ENCODE measurements around the gene GLS.
"Not testable (repeated sequence)": the region's sequence is repeated elsewhere in the genome, so short reads cannot be mapped to it uniquely, and the experiment has no call there.

GLS gene

DNA sequence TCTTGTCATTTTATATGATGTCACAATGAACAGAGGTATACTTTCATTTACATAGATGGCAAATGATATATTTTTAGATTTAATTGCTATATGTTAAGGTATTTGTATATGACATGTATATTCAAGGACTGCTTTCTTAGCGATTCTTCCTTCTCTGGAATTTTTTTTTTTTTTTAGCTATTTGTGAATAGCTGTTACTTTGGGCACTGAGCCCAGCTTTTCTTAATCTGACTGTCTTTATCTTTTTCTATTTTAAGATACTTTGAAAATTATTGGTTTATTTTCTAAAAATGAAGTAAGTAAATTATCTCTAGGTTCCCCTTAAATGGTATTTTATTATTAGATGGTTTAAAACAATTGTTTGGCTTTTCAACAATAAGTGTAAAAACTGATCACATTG, 4.0 kb upstream of the GLS start:
- Histone ChIP-seq H3K4me3 (ENCODE audit: low read depth in 1 of 2, low read length in 2 of 2) (no peak overlapping the region), H3K27me3 (ENCODE audit: low read depth, low read length) (no peaks in the 10 kb centered on the region), H3K9me3 (ENCODE audit: control insufficient read depth in 1 of 2, low read length in 2 of 2) (no peaks in the 10 kb centered on the region), H3K4me1 (ENCODE audit: control insufficient read depth in 1 of 2, insufficient read depth in 2 of 2, low read length in 2 of 2) (peaks cover 0 to 5% of the 10 kb centered on the region in 2 donors), H3K36me3 (ENCODE audit: control insufficient read depth in 1 of 2, insufficient read depth in 2 of 2, low read length in 2 of 2) (peaks cover 0 to 6% of the 10 kb centered on the region in 2 donors), H3K27ac (ENCODE audit: low read length) (no peak overlapping the region)

DNA sequence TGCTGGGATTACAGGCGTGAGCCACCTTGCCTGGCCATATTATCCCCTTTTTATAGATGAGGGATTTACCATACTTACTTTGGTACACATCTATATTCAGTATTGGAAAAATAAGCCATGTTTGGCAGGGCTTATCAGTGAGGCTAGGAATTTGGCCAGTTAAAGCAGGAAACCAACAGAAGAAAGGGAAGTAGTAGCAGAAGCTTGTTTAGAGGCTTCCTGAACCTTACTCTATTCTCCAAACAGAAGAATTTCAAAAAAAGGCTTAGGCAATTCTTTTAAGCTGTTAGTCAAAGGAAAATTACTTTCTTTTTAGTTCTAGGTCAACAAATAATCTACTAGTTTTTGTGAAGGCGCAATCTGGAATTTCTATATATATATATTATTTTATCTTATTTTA, 3.2 kb upstream of the GLS start:
- Histone ChIP-seq H3K9me3 (ENCODE audit: control insufficient read depth in 1 of 2, low read length in 2 of 2) (no peaks in the 10 kb centered on the region), H3K27me3 (ENCODE audit: low read depth, low read length) (no peaks in the 10 kb centered on the region), H3K36me3 (ENCODE audit: control insufficient read depth in 1 of 2, insufficient read depth in 2 of 2, low read length in 2 of 2) (peaks cover 0 to 14% of the 10 kb centered on the region in 2 donors), H3K27ac (ENCODE audit: low read length) (no peak overlapping the region), H3K4me3 (ENCODE audit: low read depth in 1 of 2, low read length in 2 of 2) (no peak overlapping the region), H3K4me1 (ENCODE audit: control insufficient read depth in 1 of 2, insufficient read depth in 2 of 2, low read length in 2 of 2) (peaks cover 0 to 5% of the 10 kb centered on the region in 2 donors)

DNA sequence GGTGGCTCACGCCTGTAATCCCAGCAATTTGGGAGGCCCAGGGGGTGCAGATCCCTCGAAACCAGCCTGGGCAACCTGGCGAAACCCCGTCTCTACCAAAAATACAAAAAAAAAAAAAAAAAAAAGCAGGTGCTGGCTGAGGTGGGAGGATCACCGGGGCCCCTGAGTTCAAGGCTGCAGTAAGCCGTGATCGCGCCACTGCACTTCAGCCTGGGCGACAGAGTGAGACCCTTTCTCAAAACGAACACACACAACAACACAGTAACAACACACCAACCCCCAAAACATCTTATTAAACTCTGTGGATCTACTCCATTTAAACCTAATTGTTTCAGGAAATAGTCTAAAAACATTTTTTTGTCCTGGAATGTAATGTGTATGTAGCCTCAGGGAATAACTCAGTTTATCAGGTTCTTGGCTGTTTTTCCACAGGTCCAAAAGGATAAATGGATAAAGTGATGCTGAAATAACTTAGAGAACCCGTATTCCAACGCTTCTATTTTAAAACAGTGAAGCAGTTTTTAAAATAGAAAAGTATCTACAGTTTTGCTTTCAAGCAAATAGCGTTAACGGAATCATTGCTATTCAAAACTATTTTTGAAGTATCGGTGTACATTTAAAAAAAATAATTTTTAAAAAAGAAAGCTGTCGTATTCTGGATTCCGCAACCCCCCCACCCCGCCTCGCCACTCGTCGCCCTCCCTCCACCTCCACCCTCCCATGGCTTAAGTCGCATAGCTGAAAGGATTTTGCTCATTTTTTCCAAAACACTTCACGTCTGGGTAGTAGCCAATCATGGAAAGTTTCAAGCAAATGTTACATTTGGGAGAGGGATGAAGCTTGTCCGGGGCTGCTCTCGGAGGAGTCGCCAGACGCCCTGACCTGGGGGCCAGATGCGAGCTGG, 895 bp upstream of the GLS start:
- H3K4me3 ChIP-seq (ENCODE audit: low read depth in 1 of 2, low read length in 2 of 2): peak overlapping the region; percentile 63 to 95
- H3K36me3 ChIP-seq (ENCODE audit: control insufficient read depth in 1 of 2, insufficient read depth in 2 of 2, low read length in 2 of 2): peaks cover 0 to 15% of the 10 kb centered on the region in 2 donors
- peaks cover 0 to 22% of the 10 kb centered on the region in 2 donors for H3K4me1 ChIP-seq (ENCODE audit: control insufficient read depth in 1 of 2, insufficient read depth in 2 of 2, low read length in 2 of 2)
- H3K27me3 ChIP-seq (ENCODE audit: low read depth, low read length): no peaks in the 10 kb centered on the region
- peak overlapping the region; percentile 94 for H3K27ac ChIP-seq (ENCODE audit: low read length)
- H3K9me3 ChIP-seq (ENCODE audit: control insufficient read depth in 1 of 2, low read length in 2 of 2): no peaks in the 10 kb centered on the region

DNA sequence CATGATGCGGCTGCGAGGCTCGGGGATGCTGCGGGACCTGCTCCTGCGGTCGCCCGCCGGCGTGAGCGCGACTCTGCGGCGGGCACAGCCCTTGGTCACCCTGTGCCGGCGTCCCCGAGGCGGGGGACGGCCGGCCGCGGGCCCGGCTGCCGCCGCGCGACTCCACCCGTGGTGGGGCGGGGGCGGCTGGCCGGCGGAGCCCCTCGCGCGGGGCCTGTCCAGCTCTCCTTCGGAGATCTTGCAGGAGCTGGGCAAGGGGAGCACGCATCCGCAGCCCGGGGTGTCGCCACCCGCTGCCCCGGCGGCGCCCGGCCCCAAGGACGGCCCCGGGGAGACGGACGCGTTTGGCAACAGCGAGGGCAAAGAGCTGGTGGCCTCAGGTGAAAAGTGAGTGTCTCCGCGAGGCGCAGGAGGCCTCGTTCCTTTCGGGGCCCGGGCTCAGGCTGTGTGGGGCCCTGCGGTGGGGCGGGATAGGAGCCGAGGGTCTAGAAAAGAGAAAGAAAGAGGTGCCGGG, 520 bp downstream of the GLS start:
- H3K27me3 ChIP-seq (ENCODE audit: low read depth, low read length): no peaks in the 10 kb centered on the region
- H3K36me3 ChIP-seq (ENCODE audit: control insufficient read depth in 1 of 2, insufficient read depth in 2 of 2, low read length in 2 of 2): peaks cover 0 to 15% of the 10 kb centered on the region in 2 donors
- H3K4me3 ChIP-seq (ENCODE audit: low read depth in 1 of 2, low read length in 2 of 2): peak overlapping the region; percentile 63 to 95
- H3K9me3 ChIP-seq (ENCODE audit: control insufficient read depth in 1 of 2, low read length in 2 of 2): no peaks in the 10 kb centered on the region
- peak overlapping the region; percentile 73 for H3K27ac ChIP-seq (ENCODE audit: low read length)
- peaks cover 0 to 28% of the 10 kb centered on the region in 2 donors for H3K4me1 ChIP-seq (ENCODE audit: control insufficient read depth in 1 of 2, insufficient read depth in 2 of 2, low read length in 2 of 2)

DNA sequence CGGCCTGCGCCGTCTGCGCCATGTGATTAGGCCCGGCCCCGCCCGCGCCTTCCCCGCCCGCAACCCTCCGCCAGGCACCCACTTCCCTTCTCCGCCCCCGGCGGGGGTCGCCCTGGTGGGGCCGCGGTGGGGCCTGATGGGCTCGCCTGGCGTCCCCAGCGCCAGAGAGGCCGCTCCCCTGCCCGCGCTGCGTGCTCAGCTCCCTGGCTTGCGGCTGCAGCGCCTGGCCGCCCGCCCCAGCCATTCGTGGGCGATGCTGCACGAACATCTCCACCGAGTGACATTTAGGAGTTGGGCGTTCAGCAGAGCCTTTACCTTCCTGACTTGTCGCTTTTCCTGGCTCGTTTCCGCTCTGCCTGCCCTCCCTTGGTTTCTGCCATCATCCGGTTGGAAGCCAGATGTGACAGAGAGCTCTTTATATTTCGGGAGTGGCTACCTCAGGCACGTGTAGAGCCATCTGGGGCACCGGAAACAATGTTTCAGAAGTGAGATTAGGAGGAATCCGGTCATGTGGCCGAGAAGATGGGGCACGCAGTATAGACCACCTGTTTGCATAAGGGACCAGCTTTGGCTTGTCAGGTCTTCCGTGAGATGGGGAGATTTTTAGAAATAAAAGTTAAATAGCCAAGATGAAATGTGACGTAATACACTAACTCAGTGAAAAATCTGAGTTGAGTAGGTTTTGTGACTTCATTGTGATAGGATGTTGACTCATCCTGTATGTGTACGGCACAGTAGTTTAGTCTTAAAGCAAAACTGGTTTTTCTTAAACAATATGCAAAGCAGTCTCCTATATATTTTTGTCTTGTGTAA, 1.2 kb downstream of the GLS start:
- Histone ChIP-seq H3K27ac (ENCODE audit: low read length) (peak overlapping the region; percentile 73), H3K36me3 (ENCODE audit: control insufficient read depth in 1 of 2, insufficient read depth in 2 of 2, low read length in 2 of 2) (peaks cover 0 to 15% of the 10 kb centered on the region in 2 donors), H3K9me3 (ENCODE audit: control insufficient read depth in 1 of 2, low read length in 2 of 2) (no peaks in the 10 kb centered on the region), H3K4me3 (ENCODE audit: low read depth in 1 of 2, low read length in 2 of 2) (peak overlapping the region; percentile 63 to 95), H3K4me1 (ENCODE audit: control insufficient read depth in 1 of 2, insufficient read depth in 2 of 2, low read length in 2 of 2) (peaks cover 0 to 33% of the 10 kb centered on the region in 2 donors), H3K27me3 (ENCODE audit: low read depth, low read length) (no peaks in the 10 kb centered on the region)

DNA sequence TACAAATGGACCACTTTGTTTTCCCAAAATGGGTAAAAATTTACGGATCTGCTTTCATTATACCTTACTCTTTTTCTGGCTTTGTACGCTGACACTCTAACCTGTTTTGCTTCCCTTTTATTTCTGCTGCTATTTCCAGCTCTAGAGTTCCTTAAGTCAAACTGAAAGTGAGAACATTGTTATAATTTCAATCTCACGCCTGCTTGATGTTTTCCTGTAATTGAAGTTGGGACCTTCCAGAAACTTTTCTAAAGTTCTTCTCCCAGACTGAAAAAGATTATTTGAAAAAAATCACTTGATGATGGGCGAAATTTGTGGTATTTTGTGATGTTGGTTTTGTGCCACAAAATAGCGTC, 1.8 kb downstream of the GLS start:
- Histone ChIP-seq H3K36me3 (ENCODE audit: control insufficient read depth in 1 of 2, insufficient read depth in 2 of 2, low read length in 2 of 2) (peaks cover 0 to 15% of the 10 kb centered on the region in 2 donors), H3K4me3 (ENCODE audit: low read depth in 1 of 2, low read length in 2 of 2) (peak overlapping the region; percentile 63 to 95), H3K27ac (ENCODE audit: low read length) (peak overlapping the region; percentile 73), H3K4me1 (ENCODE audit: control insufficient read depth in 1 of 2, insufficient read depth in 2 of 2, low read length in 2 of 2) (peaks cover 2 to 39% of the 10 kb centered on the region in 2 donors), H3K9me3 (ENCODE audit: control insufficient read depth in 1 of 2, low read length in 2 of 2) (no peaks in the 10 kb centered on the region), H3K27me3 (ENCODE audit: low read depth, low read length) (no peaks in the 10 kb centered on the region)

DNA sequence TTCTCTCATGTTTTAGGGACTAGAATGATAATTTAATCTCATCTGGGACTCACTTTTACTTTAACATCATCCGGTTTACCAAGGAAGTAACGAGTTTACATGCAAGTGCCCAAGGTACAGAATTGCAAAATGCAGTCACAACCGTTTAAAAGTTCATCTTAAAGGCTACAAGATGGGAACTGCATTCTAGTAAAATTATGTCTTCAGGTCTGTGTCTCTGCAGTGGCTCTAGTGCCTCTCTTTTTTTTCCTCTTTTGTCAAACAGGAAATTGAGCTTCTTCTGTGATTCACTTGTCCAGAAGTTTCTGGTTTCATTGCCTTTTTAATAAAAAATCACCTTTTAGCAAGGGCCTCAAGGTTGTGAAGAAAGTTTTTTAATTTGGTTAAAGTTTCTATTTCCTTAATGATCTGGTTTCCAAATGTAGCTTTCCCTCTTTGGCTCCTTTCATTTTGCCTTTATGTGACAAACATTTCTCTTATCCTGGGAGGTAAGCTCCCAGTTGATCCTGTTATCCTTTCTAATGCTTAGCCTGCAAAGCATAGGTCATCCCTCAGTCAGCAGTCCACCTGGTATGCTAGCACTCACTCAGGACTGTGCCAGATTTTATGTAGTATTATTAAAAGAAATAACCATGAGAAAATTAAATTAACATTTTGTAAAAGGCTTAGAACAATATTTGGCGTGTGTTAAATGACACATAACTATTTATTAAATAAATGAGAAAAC, 2.4 kb downstream of the GLS start:
- Histone ChIP-seq H3K36me3 (ENCODE audit: control insufficient read depth in 1 of 2, insufficient read depth in 2 of 2, low read length in 2 of 2) (peaks cover 0 to 15% of the 10 kb centered on the region in 2 donors), H3K27ac (ENCODE audit: low read length) (peak overlapping the region; percentile 73), H3K9me3 (ENCODE audit: control insufficient read depth in 1 of 2, low read length in 2 of 2) (no peaks in the 10 kb centered on the region), H3K4me1 (ENCODE audit: control insufficient read depth in 1 of 2, insufficient read depth in 2 of 2, low read length in 2 of 2) (peaks cover 9 to 44% of the 10 kb centered on the region in 2 donors), H3K27me3 (ENCODE audit: low read depth, low read length) (no peaks in the 10 kb centered on the region), H3K4me3 (ENCODE audit: low read depth in 1 of 2, low read length in 2 of 2) (peak overlapping the region; percentile 63 to 95)

DNA sequence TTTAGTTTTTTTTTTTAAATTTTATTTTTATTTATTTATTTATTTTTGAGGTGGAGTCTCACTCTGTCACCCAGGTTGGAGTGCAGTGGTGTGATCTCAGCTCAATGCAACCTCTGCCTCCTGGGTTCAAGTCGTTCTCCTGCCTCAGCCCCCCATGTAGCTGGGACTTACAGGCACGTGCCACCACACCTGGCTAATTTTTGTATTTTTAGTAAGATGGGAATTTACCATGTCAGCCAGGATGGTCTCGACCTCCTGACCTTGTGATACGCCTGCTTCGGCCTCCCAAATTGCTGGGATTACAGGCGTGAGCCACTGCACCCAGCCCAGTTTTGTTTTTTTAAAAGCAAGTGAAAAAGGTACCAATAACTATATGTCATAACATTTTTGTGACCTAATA, 5.2 kb downstream of the GLS start:
- H3K27ac ChIP-seq (ENCODE audit: low read length); H3K4me3 ChIP-seq (ENCODE audit: low read depth in 1 of 2, low read length in 2 of 2); H3K27me3 ChIP-seq (ENCODE audit: low read depth, low read length); H3K9me3 ChIP-seq (ENCODE audit: control insufficient read depth in 1 of 2, low read length in 2 of 2): not testable (repeated sequence)
- Histone ChIP-seq H3K4me1 (ENCODE audit: control insufficient read depth in 1 of 2, insufficient read depth in 2 of 2, low read length in 2 of 2) (peaks cover 9 to 50% of the 10 kb centered on the region in 2 donors), H3K36me3 (ENCODE audit: control insufficient read depth in 1 of 2, insufficient read depth in 2 of 2, low read length in 2 of 2) (peaks cover 0 to 10% of the 10 kb centered on the region in 2 donors)

DNA sequence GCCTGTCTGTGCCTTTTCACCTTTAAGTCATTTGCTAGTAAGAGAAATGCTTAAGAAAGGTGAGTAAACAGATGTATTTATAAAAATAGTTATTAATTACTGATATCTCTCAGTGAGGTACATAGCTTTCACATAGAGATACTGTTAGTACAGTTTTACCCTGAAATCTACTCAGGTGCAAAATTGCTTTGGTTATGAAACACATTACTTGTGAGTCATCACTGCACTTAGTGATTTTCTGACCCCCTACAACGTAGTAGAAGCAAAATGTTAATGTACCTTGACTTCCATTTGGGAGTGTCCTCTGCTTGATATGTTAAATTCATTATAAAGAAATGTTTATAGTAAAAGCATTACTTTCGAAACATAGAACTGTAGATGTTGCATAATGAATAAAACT, 6.5 kb downstream of the GLS start:
- no peaks in the 10 kb centered on the region for H3K9me3 ChIP-seq (ENCODE audit: control insufficient read depth in 1 of 2, low read length in 2 of 2)
- H3K4me3 ChIP-seq (ENCODE audit: low read depth in 1 of 2, low read length in 2 of 2): no peak overlapping the region
- H3K27ac ChIP-seq (ENCODE audit: low read length): no peak overlapping the region
- H3K4me1 ChIP-seq (ENCODE audit: control insufficient read depth in 1 of 2, insufficient read depth in 2 of 2, low read length in 2 of 2): peaks cover 9 to 60% of the 10 kb centered on the region in 2 donors
- no peaks in the 10 kb centered on the region for H3K27me3 ChIP-seq (ENCODE audit: low read depth, low read length)
- H3K36me3 ChIP-seq (ENCODE audit: control insufficient read depth in 1 of 2, insufficient read depth in 2 of 2, low read length in 2 of 2): peaks cover 0 to 5% of the 10 kb centered on the region in 2 donors

DNA sequence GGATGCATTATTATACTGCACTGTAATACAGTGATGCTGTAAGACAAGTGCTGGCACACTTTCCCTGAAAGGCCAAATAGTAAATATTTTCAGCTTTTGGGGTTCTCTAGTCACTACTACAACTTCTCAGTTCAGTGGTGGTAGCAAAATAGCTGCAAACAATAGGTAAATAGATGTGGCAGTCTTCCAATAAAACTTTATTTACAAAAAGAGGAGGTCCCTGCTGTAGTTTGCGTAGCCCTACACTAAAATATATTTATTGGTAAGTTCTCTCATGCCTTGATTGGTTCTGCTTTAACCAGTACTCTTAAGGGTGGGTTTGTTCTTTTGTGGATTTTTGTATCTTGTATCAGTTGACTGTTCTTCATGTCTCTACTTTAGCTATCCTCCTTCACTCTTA, 7.8 kb downstream of the GLS start:
- no peaks in the 10 kb centered on the region for H3K9me3 ChIP-seq (ENCODE audit: control insufficient read depth in 1 of 2, low read length in 2 of 2)
- no peak overlapping the region for H3K27ac ChIP-seq (ENCODE audit: low read length)
- no peaks in the 10 kb centered on the region for H3K27me3 ChIP-seq (ENCODE audit: low read depth, low read length)
- H3K36me3 ChIP-seq (ENCODE audit: control insufficient read depth in 1 of 2, insufficient read depth in 2 of 2, low read length in 2 of 2): no peaks in the 10 kb centered on the region
- no peak overlapping the region for H3K4me3 ChIP-seq (ENCODE audit: low read depth in 1 of 2, low read length in 2 of 2)
- peaks cover 9 to 62% of the 10 kb centered on the region in 2 donors for H3K4me1 ChIP-seq (ENCODE audit: control insufficient read depth in 1 of 2, insufficient read depth in 2 of 2, low read length in 2 of 2)

Data from muscle layer of duodenum (tissue), 2 donors.